ENCODE data around the gene LCNL1. TPM values are rescaled to one million over a fixed set of nuclear protein-coding genes. Genes with fewer than 3 reads are reported as not detected.

The LCNL1 gene
- total RNA-seq, 2 donors from 2014 or later: 0.24 to 1.1 TPM

DNA sequence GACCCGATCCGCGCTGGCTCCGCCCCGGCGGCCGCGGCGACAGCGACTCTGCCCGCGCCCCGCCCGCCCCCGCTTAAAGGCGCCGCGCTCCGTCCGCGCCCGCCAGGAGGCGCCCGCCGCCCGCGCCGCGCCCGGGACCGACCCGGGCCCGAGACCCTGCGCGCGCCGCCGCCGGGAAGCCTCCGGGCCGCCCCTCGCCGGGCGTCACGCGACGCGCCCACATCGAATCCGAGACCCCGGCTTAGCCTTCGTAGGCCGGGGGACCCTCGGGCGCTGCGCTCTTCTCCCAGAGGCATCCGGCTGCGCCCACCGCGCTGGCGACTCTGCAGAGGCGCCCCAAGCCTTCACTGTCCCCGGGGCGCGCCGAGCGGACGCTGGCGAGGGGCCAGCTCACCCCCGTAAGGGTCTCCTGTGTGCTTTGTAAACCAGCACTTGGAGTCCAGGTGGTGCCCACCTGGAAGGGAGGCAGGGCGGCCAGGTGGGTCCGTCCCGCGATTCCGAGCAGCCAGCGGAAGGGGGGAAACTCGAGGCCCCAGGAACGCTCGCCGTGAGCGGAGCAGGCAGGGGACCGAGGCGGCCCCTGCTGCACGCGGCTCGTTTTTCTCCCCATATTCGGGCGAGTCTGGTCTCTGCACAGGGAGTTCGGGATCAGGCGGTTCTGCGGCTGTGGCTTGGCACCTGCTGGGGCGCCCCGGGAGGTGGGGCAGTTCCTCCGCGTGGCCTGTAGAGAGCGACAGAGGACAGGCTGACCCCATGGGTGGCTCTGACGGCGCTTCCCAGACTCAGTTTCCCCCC lies 45.7 kb downstream of the LCNL1 start:
- H3K9me3 ChIP-seq: no peaks in the 10 kb centered on the region
- H3K27ac ChIP-seq: peak overlapping the region; percentile 67 to 69
- DNase-seq (ENCODE audit: low spot score): no peak
- peak overlapping the region; percentile 58 to 69 for H3K4me3 ChIP-seq
- H3K4me1 ChIP-seq: peaks cover 0 to 27% of the 10 kb centered on the region in 2 donors
- TF ChIP-seq, protein P1, sequence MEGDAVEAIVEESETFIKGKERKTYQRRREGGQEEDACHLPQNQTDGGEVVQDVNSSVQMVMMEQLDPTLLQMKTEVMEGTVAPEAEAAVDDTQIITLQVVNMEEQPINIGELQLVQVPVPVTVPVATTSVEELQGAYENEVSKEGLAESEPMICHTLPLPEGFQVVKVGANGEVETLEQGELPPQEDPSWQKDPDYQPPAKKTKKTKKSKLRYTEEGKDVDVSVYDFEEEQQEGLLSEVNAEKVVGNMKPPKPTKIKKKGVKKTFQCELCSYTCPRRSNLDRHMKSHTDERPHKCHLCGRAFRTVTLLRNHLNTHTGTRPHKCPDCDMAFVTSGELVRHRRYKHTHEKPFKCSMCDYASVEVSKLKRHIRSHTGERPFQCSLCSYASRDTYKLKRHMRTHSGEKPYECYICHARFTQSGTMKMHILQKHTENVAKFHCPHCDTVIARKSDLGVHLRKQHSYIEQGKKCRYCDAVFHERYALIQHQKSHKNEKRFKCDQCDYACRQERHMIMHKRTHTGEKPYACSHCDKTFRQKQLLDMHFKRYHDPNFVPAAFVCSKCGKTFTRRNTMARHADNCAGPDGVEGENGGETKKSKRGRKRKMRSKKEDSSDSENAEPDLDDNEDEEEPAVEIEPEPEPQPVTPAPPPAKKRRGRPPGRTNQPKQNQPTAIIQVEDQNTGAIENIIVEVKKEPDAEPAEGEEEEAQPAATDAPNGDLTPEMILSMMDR (IDR thresholded peaks at IDR 0.05): no peak
- H3K36me3 ChIP-seq: no peaks in the 10 kb centered on the region
- no peaks in the 10 kb centered on the region for H3K27me3 ChIP-seq

DNA sequence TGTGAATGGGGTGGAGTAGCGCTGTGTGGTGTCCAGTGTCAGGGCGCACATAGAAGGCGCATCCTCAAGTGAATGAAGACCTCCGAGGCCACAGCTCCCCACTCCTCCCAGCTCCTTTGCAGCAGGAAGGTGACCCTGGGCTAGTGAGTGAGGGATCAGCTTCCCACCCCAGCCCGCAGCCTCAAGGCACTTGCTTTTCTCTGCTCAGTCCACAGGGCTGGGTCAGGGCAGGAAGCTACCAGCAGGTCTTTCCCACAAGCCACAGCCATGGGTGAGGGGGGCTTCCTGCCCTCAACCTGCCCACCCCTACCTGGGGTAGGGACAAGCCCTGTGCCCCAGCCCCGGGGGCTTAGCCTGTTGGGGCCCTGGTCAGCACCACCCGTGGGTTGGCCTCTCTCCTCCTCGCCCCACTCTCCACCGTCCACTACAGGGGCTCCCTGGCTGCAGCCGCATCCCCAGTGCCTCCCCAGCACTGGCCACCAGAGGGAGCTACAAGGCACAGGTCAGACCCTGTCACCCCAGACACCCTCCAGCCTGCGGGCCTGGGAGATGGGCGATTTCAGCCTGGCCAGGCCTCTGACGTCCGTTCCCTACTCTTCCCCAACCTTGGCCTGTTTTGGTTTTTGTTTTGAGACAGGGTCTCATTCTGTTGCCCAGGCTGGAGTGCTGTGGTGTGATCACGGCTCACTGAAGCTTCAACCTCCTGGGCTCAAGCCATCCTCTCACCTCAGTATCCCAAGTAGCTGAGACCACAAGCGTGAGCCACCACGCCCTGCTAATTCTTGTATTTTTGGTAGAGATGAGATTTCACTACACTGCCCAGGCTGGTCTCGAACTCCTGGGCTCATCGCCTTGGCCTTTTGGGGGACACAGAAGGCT lies 46.5 kb downstream of the LCNL1 start:
- peak overlapping the region in 1 of 2 donors; percentile 69 for H3K4me3 ChIP-seq
- no peaks in the 10 kb centered on the region for H3K27me3 ChIP-seq
- H3K27ac ChIP-seq: peak overlapping the region in 1 of 2 donors; percentile 67
- TF ChIP-seq, protein P1 (IDR thresholded peaks at IDR 0.05): peak; percentile 92 to 95
- no peaks in the 10 kb centered on the region for H3K9me3 ChIP-seq
- no peaks in the 10 kb centered on the region for H3K36me3 ChIP-seq
- H3K4me1 ChIP-seq: peaks cover 0 to 27% of the 10 kb centered on the region in 2 donors
- peak; percentile 74 for DNase-seq (ENCODE audit: low spot score)

DNA sequence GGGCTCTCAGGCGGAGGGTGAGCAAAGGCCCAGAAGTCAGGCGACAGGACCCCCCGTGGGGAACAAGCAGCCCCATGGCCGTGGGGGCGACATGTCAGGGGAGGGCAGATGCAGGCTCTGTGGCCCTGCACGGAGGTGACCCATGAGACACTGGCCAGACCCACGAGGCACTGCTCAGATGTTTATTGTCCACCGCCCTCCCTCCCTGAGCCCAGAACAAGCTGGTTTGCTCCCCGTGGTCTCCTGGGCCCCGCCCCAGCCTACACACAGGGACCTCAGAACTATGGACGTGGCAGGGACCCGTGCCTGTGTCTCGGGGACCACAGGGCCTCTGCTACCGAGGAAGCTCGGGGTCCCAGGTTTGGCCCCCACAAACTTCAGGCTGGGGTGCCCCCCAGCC lies 47.2 kb downstream of the LCNL1 start:
- no peak overlapping the region for H3K4me3 ChIP-seq
- no peaks in the 10 kb centered on the region for H3K27me3 ChIP-seq
- H3K36me3 ChIP-seq: no peaks in the 10 kb centered on the region
- TF ChIP-seq, protein P1 (IDR thresholded peaks at IDR 0.05): no peak
- no peak overlapping the region for H3K27ac ChIP-seq
- no peaks in the 10 kb centered on the region for H3K9me3 ChIP-seq
- no peak for DNase-seq (ENCODE audit: low spot score)
- peaks cover 0 to 34% of the 10 kb centered on the region in 2 donors for H3K4me1 ChIP-seq

DNA sequence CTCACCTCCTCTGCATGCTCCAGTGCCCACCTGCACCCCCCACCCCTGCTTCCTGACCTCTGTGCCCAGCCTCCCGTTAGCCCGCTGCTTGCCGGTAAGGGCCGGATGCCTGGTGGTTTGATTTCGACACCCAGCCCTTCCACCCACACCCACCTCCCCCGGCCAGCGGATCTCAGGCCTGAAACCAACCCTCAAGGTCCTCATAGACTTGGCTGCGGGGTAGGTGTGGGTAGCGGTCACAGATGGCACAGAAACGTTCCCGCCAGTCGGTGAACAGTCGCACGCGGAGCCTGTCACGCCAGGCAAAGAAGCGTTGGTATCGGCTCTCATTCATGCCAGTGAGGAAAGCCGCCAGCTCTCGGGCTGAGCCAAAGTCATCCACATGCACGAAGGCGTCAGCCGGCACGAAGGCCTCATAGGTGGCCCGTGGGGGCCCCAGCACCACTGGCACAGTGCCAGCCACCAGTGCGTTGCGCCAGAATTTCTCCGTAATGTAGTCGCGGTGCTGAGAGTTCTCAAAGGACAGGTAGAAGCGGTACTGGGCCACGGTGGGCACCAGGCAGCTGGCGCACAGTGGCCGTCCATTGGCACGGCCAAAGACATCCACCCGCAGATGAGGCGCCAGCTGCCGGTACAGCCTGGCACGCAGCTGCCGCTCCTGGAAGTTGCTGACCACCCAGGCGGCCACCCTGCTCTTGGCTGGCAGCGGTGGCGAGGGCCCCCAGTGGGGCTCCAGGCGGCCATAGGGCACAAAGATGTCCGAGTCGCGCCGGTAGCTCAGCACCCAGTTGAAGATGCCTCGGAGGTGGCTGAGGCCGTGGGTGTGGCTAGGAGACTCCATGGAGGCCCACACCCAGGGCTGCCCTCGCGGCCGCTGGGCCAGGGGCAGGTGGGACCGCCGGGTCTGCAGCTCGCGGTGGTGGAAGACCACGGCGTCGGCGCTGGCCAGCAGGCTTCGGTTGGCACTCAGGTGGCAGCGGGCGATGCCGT lies 48.0 kb downstream of the LCNL1 start:
- no peak for DNase-seq (ENCODE audit: low spot score)
- no peaks in the 10 kb centered on the region for H3K9me3 ChIP-seq
- H3K27me3 ChIP-seq: no peaks in the 10 kb centered on the region
- H3K4me3 ChIP-seq: no peak overlapping the region
- H3K36me3 ChIP-seq: no peaks in the 10 kb centered on the region
- H3K27ac ChIP-seq: no peak overlapping the region
- H3K4me1 ChIP-seq: peaks cover 0 to 41% of the 10 kb centered on the region in 2 donors
- TF ChIP-seq, protein P1 (IDR thresholded peaks at IDR 0.05): no peak

Measured in right atrium auricular region (tissue), 2 donors.